ENCODE measurements around the gene SHROOM1. TPM values are rescaled to one million over a fixed set of nuclear protein-coding genes. Genes with fewer than 3 reads are reported as not detected.

SHROOM1 gene
- total RNA-seq, 4 donors from 2014 or later = 4.5 to 21.2 (median 13.1) TPM

DNA sequence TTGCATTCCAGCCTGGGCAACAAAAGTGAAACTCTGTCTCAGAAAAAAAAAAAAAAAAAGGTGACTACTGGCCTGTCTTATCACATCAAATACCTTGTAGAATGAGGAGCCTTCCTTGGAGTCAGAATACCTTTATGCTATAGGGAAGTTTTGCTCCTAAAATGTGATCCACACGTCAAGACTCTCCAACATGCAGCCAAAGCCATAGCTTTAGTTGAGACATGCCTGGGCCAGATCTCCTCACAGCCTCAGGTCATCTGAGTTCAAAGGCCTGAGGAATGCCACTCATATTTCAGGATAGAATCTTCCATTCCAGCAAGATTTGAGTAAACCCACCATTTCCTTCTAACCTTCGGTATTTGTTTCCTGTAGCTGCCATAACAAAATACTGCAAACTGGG lies 31.1 kb downstream of the SHROOM1 start:
- no peaks in the 10 kb centered on the region for H3K9me3 ChIP-seq
- H3K27me3 ChIP-seq = peaks cover 0 to 12% (median 0%) of the 10 kb centered on the region in 4 donors
- no peaks in the 10 kb centered on the region for H3K4me1 ChIP-seq
- no peak overlapping the region for H3K27ac ChIP-seq (replicated peaks in 1 of 4)
- no peak for TF ChIP-seq EP300 (IDR thresholded peaks at IDR 0.05)
- no peak for TF ChIP-seq POLR2AphosphoS5 (IDR thresholded peaks at IDR 0.05)
- TF ChIP-seq, protein P1, sequence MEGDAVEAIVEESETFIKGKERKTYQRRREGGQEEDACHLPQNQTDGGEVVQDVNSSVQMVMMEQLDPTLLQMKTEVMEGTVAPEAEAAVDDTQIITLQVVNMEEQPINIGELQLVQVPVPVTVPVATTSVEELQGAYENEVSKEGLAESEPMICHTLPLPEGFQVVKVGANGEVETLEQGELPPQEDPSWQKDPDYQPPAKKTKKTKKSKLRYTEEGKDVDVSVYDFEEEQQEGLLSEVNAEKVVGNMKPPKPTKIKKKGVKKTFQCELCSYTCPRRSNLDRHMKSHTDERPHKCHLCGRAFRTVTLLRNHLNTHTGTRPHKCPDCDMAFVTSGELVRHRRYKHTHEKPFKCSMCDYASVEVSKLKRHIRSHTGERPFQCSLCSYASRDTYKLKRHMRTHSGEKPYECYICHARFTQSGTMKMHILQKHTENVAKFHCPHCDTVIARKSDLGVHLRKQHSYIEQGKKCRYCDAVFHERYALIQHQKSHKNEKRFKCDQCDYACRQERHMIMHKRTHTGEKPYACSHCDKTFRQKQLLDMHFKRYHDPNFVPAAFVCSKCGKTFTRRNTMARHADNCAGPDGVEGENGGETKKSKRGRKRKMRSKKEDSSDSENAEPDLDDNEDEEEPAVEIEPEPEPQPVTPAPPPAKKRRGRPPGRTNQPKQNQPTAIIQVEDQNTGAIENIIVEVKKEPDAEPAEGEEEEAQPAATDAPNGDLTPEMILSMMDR (IDR thresholded peaks at IDR 0.05) = no peak
- TF ChIP-seq POLR2A (IDR thresholded peaks at IDR 0.05; ENCODE audit: low read depth) = no peak
- WGBS = 82% methylated on average over 2 of the region's 2 CpGs
- H3K4me3 ChIP-seq = no peak overlapping the region
- intact Hi-C loops (cut with DNase I) = no loop called here
- no peak for DNase-seq (ENCODE audit: extremely low spot score)
- H3K36me3 ChIP-seq = no peaks in the 10 kb centered on the region

DNA sequence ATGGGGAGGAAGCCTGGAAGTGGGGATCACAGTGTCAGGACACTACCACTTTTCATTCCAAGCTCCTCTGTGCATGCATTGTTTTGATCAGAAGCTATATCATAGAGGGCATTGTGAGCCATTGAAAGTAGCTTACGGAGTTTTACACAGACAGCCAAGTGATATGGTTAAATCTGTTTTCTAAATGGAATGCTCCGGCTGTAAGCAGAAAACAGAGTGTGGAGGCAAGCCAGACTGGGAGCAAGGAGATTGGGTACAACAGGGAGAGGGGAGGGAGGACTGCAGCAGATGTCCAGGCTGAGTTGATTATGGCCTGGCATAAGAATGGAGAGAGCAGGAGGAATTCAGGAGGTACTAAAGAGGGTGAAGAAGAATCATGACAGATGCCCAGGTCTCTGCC lies 32.8 kb downstream of the SHROOM1 start:
- Histone ChIP-seq H3K9me3 (no peaks in the 10 kb centered on the region), H3K27ac (replicated peaks in 1 of 4) (no peak overlapping the region), H3K4me3 (no peak overlapping the region), H3K27me3 (peaks cover 0 to 10% (median 0%) of the 10 kb centered on the region in 4 donors), H3K4me1 (no peaks in the 10 kb centered on the region), H3K36me3 (no peaks in the 10 kb centered on the region)
- intact Hi-C loops (cut with DNase I) = no loop called here
- DNase-seq (ENCODE audit: extremely low spot score) = no peak
- no peak for TF ChIP-seq EP300 (IDR thresholded peaks at IDR 0.05)
- TF ChIP-seq, protein P1 (IDR thresholded peaks at IDR 0.05) = no peak
- no peak for TF ChIP-seq POLR2A (IDR thresholded peaks at IDR 0.05; ENCODE audit: low read depth)
- no peak for TF ChIP-seq POLR2AphosphoS5 (IDR thresholded peaks at IDR 0.05)
- WGBS = 73% methylated on average over 2 of the region's 2 CpGs

DNA sequence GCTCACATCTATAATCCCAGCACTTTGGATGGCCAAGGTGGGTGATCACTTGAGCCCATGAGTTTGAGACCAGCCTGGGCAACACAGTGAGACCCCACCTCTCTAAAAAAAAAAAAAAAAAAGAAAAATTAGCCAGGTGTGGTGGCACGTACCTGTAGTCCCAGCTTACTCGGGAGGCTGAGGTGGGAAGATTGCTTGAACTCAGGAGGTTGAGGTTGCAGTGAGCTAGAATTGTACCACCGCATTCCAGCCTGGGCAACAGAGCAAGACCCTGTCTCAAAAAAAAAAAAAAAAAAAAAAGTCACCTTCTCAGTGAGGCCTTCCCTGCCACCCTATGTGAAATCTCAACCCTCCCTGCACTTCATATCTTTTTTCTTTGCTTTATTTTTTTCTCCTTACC lies 39.4 kb downstream of the SHROOM1 start:
- Histone ChIP-seq H3K36me3 (no peaks in the 10 kb centered on the region), H3K9me3 (no peaks in the 10 kb centered on the region), H3K4me1 (no peaks in the 10 kb centered on the region), H3K4me3 (no peak overlapping the region), H3K27ac (replicated peaks in 1 of 4) (no peak overlapping the region), H3K27me3 (peaks cover 0 to 5% (median 0%) of the 10 kb centered on the region in 4 donors)
- TF ChIP-seq POLR2A (IDR thresholded peaks at IDR 0.05; ENCODE audit: low read depth) = no peak
- TF ChIP-seq EP300 (IDR thresholded peaks at IDR 0.05) = no peak
- TF ChIP-seq POLR2AphosphoS5 (IDR thresholded peaks at IDR 0.05) = no peak
- TF ChIP-seq, protein P1 (IDR thresholded peaks at IDR 0.05) = no peak
- intact Hi-C loops (cut with DNase I) = no loop called here
- 84% methylated on average over 3 of the region's 3 CpGs for WGBS
- no peak for DNase-seq (ENCODE audit: extremely low spot score)

DNA sequence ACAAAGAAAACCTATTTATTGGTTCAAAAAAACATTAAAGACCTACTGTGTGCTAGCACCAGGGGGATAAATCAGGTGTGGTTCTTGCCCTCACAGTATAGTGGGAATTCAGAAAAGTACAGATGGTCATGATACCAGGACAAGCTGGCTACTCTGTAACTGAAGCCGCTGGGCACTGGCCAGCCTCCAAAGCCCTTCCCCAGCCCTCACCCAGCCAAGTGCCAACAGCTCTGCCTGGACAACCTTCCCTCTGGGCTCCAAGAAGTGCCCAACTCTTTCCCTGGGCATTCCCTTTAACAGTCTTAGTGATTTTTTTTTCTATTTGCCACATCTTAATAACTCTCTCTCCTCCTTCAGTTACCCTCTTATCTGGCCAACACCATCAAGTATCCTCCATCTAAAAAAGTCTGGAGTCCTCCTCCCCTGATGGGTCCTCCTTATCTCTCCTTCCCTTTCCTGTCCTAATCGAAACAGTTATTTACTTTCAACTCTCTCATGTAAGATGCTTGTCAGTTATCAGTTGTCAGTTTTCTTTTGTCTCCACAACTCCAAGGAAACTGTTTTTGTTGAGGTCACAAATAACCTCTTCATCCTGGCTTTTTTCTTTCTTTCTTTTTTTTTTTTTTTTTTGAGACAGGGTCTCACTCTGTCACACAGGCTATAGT lies 40.1 kb downstream of the SHROOM1 start:
- Histone ChIP-seq H3K27me3 (peaks cover 0 to 5% (median 0%) of the 10 kb centered on the region in 4 donors), H3K36me3 (no peaks in the 10 kb centered on the region), H3K9me3 (no peaks in the 10 kb centered on the region), H3K4me1 (peaks cover 0 to 4% (median under 1%) of the 10 kb centered on the region in 4 donors), H3K27ac (replicated peaks in 1 of 4) (no peak overlapping the region), H3K4me3 (no peak overlapping the region)
- TF ChIP-seq EP300 (IDR thresholded peaks at IDR 0.05) = no peak
- no peak for TF ChIP-seq POLR2A (IDR thresholded peaks at IDR 0.05; ENCODE audit: low read depth)
- TF ChIP-seq POLR2AphosphoS5 (IDR thresholded peaks at IDR 0.05) = no peak
- TF ChIP-seq, protein P1 (IDR thresholded peaks at IDR 0.05) = no peak
- 79% methylated on average over 2 of the region's 2 CpGs for WGBS
- DNase-seq (ENCODE audit: extremely low spot score) = no peak
- intact Hi-C loops (cut with DNase I) = no loop called here

Data from esophagus muscularis mucosa (tissue), 4 donors.